Panc1 (cell line): Measurements from ENCODE around the gene ABCF2. TPM values are rescaled to one million over a fixed set of nuclear protein-coding genes. Genes with fewer than 3 reads are reported as not detected.

ENCODE experiments used
- ATAC-seq: fragments of 200-7000 bp; cut with Tn5 transposase; 2 replicates; pipeline ENCODE4 v1.9.1; 2020; ENCODE audit warnings: mild to moderate bottlenecking, moderate library complexity
- BruUV-seq: library from RNA; stranded (reverse); fragments of 400-500 nt; replicated peaks from 2 replicates; lab custom pipeline; 2021; lab: Mats Ljungman, UMichigan
- CTCF ChIA-PET: fragments of 300-600 bp; sonication (Branson Sonifier 250); formaldehyde crosslinking; loops from one replicate; lab custom pipeline; 2022; ENCODE audit warnings: antibody characterized with exemption; lab: Charles Lee
- POLR2A ChIA-PET: fragments of 300-600 bp; sonication (Branson Sonifier 250); formaldehyde crosslinking; loops from one replicate; lab custom pipeline; 2022; ENCODE audit warnings: antibody characterized with exemption; lab: Charles Lee
- DNase-seq: peaks from one replicate; pipeline ENCODE4 v3.0.0-alpha.2; 2010; ENCODE audit warnings: low read depth, low spot score
- H3K27ac ChIP-seq: 2 replicates; pipeline ENCODE4 v1.5.1; 2011; ENCODE audit warnings: mild to moderate bottlenecking, low read length, inconsistent platforms
- H3K27me3 ChIP-seq: fragments of 200-500 bp; sonication (Bioruptor generic); 2 replicates; pipeline ENCODE4 v1.6.0; 2014; ENCODE audit warnings: low read length, inconsistent platforms; ENCODE audit not compliant: control insufficient read depth, insufficient read depth
- H3K36me3 ChIP-seq: fragments of 200-500 bp; sonication (Bioruptor generic); 2 replicates; pipeline ENCODE4 v1.5.1; 2014; ENCODE audit warnings: inconsistent platforms, mild to moderate bottlenecking, low read length, moderate library complexity; ENCODE audit not compliant: control insufficient read depth, insufficient read depth
- H3K4me1 ChIP-seq: 2 replicates; pipeline ENCODE4 v1.5.1; 2011; ENCODE audit warnings: inconsistent platforms, mild to moderate bottlenecking, low read length, moderate library complexity; ENCODE audit not compliant: control insufficient read depth, insufficient read depth
- H3K4me3 ChIP-seq, 2 experiments: 2 replicates each; pipeline ENCODE4 v1.5.1; 2011 to 2012; ENCODE audit warnings: low read depth in 2 of 2, low read length in 2 of 2, mild to moderate bottlenecking in 2 of 2, inconsistent platforms in 1 of 2, moderate library complexity in 1 of 2
- H3K9me3 ChIP-seq: fragments of 200-500 bp; sonication (Bioruptor generic); 2 replicates; pipeline ENCODE4 v1.5.1; 2014; ENCODE audit warnings: low read depth, mild to moderate bottlenecking, inconsistent platforms, low read length, moderate library complexity; ENCODE audit not compliant: control insufficient read depth, insufficient read depth
- POLR2AphosphoS5 ChIP-seq: IDR thresholded peaks from 2 replicates; pipeline ENCODE4 v1.6.1; 2012; ENCODE audit warnings: mild to moderate bottlenecking, low read depth, low read length, moderate library complexity
- REST ChIP-seq, 2 experiments: IDR thresholded peaks; 2 replicates each; pipeline ENCODE4 v1.6.1; 2011 to 2012; ENCODE audit warnings: low read depth in 2 of 2, control low read depth in 1 of 2, low read length in 1 of 2, mild to moderate bottlenecking in 1 of 2, moderate library complexity in 1 of 2; ENCODE audit not compliant: insufficient read depth in 1 of 2
- SIN3A ChIP-seq: IDR thresholded peaks from 2 replicates; pipeline ENCODE4 v1.6.1; 2012; ENCODE audit warnings: low read depth, mild to moderate bottlenecking, low read length, moderate library complexity, borderline replicate concordance; ENCODE audit not compliant: insufficient read depth
- TCF7L2 ChIP-seq: IDR thresholded peaks from 2 replicates; pipeline ENCODE4 v1.6.1; 2011; ENCODE audit warnings: mild to moderate bottlenecking, low read depth, low read length, inconsistent platforms
- in situ Hi-C: cut with HindIII; loops from 2 replicates; pipeline ENCODE4 v1.10.0; 2016; ENCODE audit warnings: low sequenced_read_pairs, low pct_unique_long_range_greater_than_20kb
- intact Hi-C: fragments of 100-400 bp; cut with micrococcal nuclease; formaldehyde crosslinking; loops from one replicate; pipeline ENCODE4 v1.10.0; 2022; ENCODE audit not compliant: unreplicated experiment
- total RNA-seq: library from RNA; stranded (reverse); gene quantifications from one replicate; pipeline ENCODE4 v1.2.1, GENCODE V29; 2021; ENCODE audit not compliant: unreplicated experiment
- TF ChIP-seq, protein P1 (sequence below): fragments of 450-650 bp; IDR thresholded peaks from 2 replicates; pipeline ENCODE4 v1.5.1; 2017; ENCODE audit warnings: mild to moderate bottlenecking

Gene ABCF2
- total RNA-seq, 1 experiment from 2014 or later: 64.4 TPM

DNA sequence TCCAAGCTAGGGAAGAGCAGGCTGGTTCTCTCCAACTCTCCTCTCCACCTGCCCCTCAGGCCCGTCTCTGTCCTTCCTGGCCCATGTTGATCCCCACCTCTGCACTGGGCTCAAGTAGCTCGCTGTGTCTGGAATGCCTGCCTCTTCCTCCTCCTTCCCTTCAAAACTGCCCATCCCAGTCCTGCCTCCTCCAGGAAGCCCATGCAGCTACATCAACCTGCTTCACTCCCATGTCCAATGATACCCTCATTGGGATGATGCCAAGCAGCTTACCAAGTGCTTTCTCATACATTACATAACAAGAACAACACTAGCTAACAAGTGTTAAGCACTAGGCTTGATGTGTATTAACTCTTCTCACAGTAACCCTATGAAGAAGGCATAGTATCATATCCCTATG, 48.2 kb downstream of the ABCF2 start:
- no TSS peak for BruUV-seq
- in situ Hi-C loops (no loop called here), intact Hi-C loops (no loop called here)
- Histone ChIP-seq H3K27ac (no peak overlapping the region), H3K36me3 (no peaks in the 10 kb centered on the region), H3K9me3 (no peaks in the 10 kb centered on the region), H3K4me1 (no peaks in the 10 kb centered on the region), H3K4me3 (no peak overlapping the region), H3K27me3 (peaks cover 4% of the 10 kb centered on the region; the same call in 1 of the 2 replicates)
- DNase-seq (no peak), ATAC-seq (no peak)
- TF ChIP-seq POLR2AphosphoS5 (no peak), SIN3A (no peak), TCF7L2 (no peak), REST (IDR thresholded peaks at IDR 0.05; ENCODE audit: insufficient read depth in 1 of 2, low read depth in 2 of 2, low read length in 1 of 2) (no peak)
- TF ChIP-seq, protein P1, sequence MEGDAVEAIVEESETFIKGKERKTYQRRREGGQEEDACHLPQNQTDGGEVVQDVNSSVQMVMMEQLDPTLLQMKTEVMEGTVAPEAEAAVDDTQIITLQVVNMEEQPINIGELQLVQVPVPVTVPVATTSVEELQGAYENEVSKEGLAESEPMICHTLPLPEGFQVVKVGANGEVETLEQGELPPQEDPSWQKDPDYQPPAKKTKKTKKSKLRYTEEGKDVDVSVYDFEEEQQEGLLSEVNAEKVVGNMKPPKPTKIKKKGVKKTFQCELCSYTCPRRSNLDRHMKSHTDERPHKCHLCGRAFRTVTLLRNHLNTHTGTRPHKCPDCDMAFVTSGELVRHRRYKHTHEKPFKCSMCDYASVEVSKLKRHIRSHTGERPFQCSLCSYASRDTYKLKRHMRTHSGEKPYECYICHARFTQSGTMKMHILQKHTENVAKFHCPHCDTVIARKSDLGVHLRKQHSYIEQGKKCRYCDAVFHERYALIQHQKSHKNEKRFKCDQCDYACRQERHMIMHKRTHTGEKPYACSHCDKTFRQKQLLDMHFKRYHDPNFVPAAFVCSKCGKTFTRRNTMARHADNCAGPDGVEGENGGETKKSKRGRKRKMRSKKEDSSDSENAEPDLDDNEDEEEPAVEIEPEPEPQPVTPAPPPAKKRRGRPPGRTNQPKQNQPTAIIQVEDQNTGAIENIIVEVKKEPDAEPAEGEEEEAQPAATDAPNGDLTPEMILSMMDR: no peak
- ChIA-PET POLR2A (no interaction called here), CTCF (no interaction called here)

DNA sequence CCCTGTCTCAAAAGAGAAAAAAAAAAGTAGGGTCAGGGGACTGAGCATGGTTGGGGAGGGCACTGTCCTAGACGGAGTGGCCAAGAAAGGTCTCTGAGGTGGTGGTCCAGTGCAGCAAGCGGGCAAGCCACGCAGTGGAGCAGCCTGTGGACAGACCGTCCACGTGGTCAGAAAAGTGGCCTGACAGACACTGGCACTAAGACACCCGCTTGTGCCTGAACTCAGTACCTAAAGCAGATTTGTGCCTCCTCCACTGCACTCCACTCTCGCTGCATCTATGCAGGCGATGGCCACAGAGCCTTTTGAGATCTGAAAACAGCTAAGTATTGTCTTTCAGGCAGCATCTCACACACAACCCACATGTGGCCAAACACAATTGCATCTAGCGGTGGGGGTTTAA, 48.8 kb downstream of the ABCF2 start:
- ChIA-PET POLR2A (no interaction called here), CTCF (no interaction called here)
- no peaks in the 10 kb centered on the region for H3K4me1 ChIP-seq
- no TSS peak for BruUV-seq
- no peaks in the 10 kb centered on the region for H3K9me3 ChIP-seq
- TF ChIP-seq SIN3A: no peak
- TF ChIP-seq, protein P1: no peak
- TF ChIP-seq POLR2AphosphoS5: no peak
- no peak for TF ChIP-seq REST (IDR thresholded peaks at IDR 0.05; ENCODE audit: insufficient read depth in 1 of 2, low read depth in 2 of 2, low read length in 1 of 2)
- TF ChIP-seq TCF7L2: no peak
- peaks cover 4% of the 10 kb centered on the region; the same call in 1 of the 2 replicates for H3K27me3 ChIP-seq
- no peaks in the 10 kb centered on the region for H3K36me3 ChIP-seq
- intact Hi-C loops: no loop called here
- ATAC-seq (no peak), DNase-seq (no peak)
- in situ Hi-C loops: no loop called here
- no peak overlapping the region for H3K27ac ChIP-seq
- no peak overlapping the region for H3K4me3 ChIP-seq
